ENCODE measurements around the gene TRABD2B. TPM values are rescaled to one million over a fixed set of nuclear protein-coding genes. Genes with fewer than 3 reads are reported as not detected.
A peak's percentile ranks its signal among the peaks of the same experiment; 100 is the strongest.

Gene TRABD2B
- polyA plus RNA-seq, 3 donors: 16.1 to 17.2 (median 16.7) TPM

DNA sequence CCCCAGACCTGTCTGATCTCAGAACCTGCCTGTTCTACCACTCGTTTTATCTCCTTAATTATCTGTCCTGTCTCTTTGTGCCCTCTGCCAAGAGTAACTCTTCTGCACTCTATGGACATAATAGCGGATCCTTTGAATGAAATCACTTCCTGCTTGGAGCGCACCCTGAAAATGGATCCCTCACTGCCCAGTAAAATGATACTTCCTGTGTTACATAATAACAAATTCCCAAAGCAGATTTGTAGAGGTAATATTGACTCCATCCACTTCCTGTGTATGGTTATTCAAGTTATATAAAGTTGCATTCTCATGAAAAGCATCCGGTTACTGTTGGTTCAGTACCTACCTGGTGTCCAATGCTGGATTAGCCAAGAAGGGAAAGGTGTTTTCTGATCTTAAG lies 246.0 kb downstream of the TRABD2B start:
- no peak for DNase-seq (ENCODE audit: low read depth in 3 of 3, low spot score in 2 of 3)

DNA sequence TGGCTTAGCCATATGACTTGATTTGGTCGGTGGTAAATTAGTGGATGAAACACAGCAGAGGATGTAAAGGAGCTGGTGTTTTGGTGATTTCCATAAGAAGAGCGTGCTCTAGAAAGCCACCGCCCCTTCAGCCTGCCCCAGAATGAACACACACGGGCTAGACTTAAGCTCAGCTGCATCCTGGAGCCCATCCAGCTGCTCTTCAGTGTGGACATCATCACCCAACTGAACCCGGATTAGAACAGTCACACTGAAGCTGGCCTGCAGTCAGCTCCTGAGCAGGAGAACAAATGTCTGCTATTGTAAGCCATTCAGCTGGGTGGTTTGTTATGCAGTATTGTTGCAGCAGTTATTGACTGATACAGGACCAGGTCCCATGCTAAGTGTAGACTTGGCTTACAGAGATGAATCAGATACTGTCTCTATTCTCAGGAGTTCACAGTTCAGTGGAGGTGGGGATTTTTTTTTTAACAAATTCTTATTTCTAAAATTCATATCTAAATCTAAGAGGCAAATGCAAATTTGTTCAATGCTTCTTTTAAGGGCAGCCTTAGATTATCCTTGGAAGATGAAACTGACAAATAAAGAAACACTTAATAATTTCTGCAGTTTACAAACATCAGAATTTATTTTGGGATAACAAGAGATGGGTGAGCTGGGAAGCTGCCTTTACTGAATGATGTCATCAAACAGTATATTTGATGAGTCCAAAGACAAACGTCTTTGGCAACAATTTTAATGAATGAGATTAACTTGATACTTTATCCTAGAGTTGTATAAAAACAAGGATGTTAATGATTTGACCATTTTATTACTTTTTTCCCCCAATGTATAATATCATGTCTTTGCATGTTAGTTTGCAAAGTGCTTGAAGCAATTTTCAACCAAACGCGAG lies 251.2 kb downstream of the TRABD2B start:
- DNase-seq (ENCODE audit: low read depth in 3 of 3, low spot score in 2 of 3): no peak

DNA sequence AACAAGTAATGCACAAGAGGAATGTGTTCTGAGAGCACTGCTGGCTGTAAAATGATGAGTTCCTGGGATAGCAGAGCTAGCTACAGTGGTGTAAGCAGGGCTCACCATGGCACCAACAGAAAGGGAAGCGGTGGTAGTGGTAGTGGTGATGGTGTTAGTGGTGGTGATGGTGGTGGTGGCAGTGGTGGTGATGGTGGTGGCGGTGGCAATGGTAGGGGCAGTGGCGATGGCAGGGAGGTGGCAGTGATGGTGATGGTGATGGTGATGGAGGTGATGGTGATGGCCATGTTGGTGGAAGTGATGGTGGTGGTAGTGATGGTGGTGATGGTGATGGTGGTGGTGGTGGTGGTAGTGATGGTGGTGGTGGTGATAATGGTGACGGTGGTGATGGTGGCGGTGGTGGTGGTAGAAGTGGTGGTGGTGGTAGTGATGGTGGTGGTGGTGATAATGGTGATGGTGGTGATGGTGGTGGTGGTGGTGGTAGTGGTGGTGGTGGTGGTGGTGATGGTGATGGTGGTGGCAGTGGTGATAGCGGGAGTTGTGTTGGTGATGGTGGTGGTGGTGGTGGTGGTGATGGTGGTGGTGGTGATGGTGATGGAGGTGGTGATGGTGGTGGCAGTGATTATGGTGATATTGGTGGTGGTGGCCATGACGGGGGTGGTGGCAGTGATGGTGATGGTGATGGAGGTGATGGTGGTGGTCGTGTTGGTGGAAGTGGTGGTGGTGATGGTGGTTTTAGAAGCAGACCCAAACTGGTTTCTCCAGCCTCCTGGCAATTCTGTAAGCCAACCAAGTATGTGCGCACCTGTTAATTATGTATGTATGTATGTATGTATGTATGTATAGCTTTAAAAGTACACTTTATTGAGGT lies 254.1 kb downstream of the TRABD2B start:
- no peak for DNase-seq (ENCODE audit: low read depth in 3 of 3, low spot score in 2 of 3)

DNA sequence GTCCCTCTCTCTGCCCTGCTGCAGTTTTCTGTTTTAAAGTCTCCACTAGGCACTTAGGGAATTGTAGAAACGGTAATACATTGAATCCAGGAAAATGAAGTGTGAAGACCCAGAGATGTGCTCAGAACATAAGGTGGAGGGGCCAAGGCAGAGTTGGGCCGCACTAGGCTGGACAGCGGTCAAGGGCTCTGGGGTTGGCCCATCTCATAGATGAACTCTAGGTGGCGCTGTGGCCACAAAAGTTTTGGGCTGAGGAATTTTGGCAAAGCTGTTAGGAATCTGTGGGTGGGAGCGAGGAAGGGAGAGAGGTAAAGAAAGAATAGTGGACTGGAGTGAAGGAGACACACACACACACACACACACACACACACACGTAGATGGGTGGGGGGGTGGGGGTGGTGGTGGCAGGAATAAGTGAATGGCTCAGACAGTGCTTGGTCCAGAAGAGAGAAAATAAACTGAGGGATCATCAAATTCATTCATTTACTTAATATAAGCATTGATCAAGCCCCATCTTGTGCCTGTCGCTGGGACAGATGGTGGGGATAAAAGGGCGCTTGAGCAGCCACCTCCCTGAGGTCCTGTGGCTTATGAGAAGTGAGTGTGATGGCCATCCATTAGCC lies 258.5 kb downstream of the TRABD2B start:
- DNase-seq (ENCODE audit: low read depth in 3 of 3, low spot score in 2 of 3): peak; percentile 38 to 58 (median 42)

DNA sequence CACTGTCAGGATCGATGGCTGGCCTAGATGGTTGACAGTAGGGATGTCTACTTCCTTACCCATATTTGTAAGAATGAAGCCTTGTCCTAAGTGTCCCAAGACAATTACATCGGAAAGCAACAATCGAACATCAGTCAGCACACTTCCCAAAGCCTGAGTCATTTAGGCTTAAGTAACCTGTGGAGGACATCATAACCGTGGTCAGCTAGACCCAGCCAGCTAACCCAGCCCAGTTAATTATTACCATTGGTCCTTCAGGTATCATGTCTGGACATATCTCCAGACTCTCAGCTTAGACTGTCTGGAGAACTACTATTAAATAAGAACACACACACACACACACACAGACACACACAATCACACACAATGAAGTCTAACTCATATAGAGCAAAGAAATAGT lies 264.7 kb downstream of the TRABD2B start:
- DNase-seq (ENCODE audit: low read depth in 3 of 3, low spot score in 2 of 3): no peak

DNA sequence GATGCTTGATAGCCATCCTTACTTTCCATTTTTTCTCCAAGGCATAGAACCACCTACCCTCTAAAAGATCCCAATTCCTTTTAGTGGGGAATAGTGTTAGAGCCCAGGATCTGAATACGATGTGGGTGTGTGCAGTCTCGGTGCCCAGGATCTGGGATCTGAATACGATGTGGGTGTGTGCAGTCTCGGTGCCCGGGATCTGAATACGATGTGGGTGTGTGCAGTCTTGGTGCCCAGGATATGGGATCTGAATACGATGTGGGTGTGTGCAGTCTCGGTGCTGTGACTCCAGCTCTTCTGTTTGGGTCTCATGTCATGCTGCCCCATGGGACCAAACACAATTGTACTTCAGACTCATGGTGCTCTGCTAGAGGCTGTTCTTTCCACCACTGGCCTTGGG lies 265.5 kb downstream of the TRABD2B start:
- DNase-seq (ENCODE audit: low read depth in 3 of 3, low spot score in 2 of 3): no peak

DNA sequence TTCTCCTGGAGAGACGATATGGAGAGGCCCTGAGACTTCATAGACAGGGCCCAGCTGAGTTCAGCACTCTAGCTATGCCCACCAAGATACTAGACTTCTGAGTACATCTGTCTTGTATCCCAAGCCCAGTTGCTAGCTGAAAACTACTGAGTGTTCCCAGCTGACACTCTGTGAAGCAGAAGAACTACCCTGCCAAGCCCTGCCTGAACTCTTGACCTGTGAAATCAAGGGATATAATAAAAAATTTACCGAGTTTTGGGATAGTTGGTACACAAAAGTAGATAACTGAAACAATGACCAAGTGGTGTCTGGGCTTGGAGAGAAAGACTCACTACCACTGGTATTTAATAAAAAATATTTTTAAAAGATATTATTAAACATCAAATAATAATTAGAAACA lies 267.5 kb downstream of the TRABD2B start:
- no peak for DNase-seq (ENCODE audit: low read depth in 3 of 3, low spot score in 2 of 3)

DNA sequence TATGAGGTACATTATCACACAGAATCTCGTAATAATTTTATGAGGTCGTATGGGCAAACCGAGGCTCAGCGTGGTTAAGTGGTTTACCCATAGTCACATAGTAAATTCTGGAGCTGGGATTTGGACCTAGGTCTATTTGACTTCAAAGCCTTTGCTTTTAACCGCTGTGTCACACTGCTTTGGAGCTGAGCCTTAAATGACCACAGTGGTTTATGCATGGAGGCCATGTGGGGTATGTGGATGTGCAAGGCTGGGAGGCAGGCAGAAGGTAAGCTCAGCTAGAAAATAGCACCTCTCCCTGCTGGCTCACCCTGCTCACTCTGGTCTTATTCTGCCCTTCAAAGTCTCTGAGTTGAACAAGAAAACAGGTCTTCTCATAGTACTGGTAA lies 269.5 kb downstream of the TRABD2B start:
- no peak for DNase-seq (ENCODE audit: low read depth in 3 of 3, low spot score in 2 of 3)

DNA sequence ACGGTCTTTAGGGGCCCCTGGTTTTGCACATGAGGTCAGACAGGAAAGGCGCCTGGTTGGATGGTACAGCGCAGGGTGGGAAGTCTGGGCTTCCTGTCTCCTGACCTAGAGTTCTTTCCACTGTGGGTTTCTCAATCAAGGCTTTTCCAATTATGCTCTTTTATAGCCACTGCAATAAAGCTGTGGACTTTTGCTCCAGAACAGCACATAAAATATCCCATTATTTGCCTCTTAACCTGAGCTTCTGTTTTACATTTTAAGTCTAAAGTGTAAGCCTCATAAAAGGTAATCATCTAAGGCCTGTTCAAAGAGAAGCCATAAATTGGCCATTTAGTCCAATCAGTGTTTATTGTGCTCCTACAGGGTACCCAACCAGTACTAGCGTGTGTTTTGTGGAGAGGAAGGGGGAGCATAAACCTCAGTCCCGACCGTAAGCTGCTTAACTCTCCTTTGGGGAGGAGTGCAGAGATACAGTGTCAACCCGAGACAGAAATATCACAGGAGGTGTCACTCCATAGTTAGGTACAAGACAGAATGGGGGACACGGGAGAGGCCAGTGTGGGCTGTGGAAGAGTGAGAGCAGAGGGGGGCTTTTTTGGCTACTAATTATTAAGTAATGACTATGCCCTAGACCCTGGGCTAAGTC lies 270.0 kb downstream of the TRABD2B start:
- no peak for DNase-seq (ENCODE audit: low read depth in 3 of 3, low spot score in 2 of 3)

DNA sequence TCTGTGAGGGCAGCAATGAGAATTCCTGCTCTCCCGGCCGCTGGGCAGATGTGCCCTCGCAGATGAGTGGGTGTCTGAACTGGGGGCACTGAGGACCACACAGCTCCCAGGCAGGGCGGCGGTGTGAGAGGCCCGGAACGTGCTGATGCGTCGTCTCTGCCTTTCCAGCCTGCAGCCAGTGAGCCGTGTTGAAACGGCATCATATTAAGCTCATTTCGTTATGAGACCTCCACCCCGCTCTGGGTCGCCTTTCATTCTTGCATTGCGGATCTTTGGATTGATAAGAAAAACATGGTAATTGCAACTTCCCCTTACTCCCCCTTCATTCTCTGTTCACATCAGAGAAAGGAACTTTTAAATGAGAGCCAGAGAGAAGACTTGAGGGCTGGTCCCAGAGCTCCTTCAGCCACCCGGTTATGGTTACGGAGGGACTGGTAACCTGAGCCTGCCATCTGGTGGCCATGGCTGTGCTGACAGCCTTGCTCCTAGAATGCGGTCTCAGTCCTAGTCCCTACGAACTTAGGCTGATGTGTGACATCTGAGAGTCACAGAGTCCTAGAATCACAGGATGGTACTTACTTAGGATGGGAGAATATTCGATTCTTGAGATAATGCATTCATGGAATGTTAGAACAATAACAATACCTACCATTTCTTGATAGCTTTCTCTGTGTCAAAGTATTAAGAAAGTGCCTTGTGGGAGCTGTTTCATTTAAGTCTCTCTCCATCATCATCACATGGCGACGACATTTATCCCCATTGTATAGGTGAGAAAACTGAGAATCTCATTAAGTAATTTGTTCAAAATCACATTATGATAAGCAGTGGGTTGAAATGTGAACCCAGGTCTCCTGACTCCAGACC lies 271.0 kb downstream of the TRABD2B start:
- peak in 2 of 3 donors; percentile 73 to 77 for DNase-seq (ENCODE audit: low read depth in 3 of 3, low spot score in 2 of 3)

DNA sequence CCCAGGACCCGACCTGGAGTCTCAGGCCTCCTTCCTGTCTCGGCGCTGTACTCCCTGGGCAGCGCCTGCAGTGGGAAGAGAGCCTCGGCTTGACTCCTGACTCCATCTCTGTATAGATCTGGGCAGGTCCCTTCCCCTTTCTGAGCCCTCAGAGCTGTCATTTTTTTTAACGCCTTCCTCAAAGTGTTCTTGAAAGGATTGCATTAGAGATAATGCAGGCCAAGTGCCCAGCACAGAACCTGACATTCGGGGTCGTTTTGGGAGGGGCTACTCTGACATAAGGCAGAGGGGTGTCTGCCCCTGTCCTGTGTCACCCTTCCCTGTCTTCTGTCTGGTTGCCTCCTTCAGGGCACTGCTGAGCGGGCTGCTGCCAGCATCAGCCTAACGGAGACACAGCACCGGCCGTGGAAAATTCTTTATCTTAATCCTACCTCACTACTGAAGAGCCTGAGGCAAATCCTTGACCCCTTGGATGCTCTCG lies 271.6 kb downstream of the TRABD2B start:
- DNase-seq (ENCODE audit: low read depth in 3 of 3, low spot score in 2 of 3): no peak

DNA sequence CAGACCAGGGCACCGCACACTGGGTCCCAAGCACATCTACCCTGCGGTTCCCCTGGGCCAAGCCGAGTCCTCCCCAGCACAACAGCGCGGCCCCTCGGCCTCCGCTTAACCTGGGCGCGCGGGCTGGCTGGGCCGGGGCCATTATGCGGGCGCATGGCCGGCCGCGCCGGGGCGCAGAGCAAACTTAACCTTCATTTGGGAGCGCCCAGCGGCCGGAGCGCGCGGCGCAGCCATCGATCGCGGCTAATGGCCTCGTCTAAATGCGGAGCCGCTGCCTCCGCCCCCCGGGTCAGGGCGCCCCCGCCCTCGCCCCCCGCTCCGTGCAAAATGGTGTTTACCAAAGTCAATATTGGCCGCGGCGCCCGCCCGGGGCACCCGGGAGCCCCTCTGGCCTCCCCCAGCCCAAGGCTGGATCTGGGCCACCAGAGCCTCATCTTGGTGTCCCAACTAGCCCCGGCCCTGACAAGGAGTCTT lies 272.1 kb downstream of the TRABD2B start:
- no peak for DNase-seq (ENCODE audit: low read depth in 3 of 3, low spot score in 2 of 3)

DNA sequence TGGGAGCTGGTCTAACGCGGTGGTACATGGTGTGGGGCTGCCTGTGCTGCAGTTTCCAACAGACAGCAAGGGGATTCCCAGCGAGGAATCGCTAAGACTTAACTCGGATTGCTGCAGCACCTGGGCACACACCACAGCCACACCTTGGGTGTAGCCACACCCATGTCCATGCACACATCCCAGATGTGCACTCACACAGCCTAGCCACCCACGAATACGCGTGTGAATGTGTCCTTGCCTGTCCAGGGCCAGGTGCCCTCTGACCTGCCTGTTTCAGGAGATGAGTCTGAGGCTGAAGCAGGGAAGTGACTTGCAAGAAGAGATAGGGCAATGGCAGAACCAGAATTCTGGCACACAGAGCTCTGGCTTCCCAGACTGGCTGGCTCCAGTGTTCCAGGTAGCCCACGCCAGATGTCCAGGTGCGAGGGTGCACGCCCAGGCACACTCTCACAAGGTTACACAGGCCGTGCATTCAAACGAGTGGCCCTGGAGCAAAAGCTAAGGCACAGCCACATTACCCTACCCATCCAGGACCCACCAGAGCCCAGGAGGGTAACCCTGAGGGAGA lies 272.7 kb downstream of the TRABD2B start:
- no peak for DNase-seq (ENCODE audit: low read depth in 3 of 3, low spot score in 2 of 3)

DNA sequence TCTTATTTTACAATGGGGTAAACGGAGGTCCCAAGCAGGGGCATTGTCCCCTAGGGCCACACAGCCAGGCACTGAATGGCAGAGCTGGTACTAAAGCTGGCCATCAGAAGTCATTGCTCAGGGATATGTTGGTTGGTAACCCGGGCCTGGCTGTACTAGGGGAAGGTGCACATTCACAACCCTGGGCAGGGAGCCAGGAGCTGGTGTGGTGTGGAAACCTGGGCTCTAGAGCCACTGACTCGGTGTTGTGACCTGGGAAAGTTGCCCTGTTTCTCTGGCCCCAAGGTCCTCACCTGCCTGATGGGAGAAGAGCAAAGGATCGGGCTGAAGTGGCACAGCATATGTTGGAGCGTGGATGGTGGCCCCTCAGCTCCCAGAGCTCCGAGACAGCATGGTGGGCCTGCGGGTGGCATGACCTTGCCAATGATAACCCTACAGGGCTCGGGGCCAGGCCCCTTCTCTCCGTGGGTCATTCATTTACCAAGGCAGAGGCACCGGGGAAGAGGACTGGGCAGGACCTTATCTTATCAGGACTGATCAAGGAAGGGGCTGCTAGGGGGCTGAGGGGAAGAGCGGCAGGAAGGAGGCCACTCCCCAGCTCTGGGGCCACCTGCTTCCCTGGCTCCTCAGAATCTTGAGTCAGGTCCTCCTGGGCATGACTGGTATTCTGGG lies 274.1 kb downstream of the TRABD2B start:
- no peak for DNase-seq (ENCODE audit: low read depth in 3 of 3, low spot score in 2 of 3)

DNA sequence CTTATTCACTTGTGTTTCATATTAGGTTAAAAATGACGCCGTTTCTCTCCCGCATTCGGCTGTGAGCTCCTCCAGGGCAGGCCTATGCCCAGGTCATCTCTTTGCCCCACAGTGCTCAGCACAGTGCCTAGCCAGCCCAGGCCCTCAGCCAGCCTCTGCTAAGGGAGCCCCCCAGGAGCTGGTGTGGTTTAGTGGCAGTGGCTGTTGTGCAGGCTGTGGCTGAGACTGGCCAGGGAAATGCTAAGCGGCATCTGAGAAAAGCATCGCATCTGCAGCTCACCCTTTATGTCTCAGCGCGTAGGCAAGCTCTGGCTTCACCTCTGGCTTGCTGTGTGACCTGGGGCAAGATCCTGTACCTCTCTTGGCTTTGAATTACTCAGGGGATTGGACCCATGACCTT lies 275.1 kb downstream of the TRABD2B start:
- DNase-seq (ENCODE audit: low read depth in 3 of 3, low spot score in 2 of 3): no peak

DNA sequence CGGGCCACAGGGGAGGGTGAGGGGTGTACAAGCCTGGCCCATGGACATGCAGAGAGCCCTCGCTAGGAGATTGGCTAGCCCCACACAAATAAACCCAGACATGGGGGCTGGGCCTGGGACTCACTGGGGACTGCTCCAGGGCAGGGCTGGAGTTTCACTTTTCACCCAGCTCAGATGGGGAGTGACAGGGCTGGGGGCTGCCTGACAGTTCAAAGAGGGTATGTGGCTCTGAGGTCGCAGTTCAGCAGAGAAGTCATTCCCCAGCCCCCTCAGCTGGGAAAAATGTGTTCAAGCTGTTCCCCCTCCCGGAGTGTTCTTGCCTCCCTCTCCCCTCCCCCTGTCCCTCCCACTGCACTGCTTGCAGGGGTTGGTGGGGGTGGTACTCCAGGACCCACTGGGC lies 277.1 kb downstream of the TRABD2B start:
- DNase-seq (ENCODE audit: low read depth in 3 of 3, low spot score in 2 of 3): no peak

DNA sequence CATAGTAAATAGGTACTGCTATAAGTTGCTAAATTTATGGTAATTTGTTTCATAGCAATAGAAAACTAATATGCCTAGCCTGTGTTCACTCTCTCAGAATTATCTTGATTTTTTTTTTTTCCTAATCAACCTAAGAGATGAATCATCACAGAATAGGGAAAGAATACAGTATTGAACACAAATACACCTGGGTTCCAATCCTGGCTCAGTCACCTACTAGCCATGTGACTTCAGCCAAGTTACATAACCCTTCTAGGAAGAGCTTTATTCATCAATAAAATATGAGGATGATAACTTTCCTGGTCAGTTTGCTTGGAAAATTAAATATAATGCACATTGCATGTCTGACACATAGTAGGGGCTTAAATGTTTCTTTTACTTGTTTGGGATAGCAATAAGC lies 279.8 kb downstream of the TRABD2B start:
- no peak for DNase-seq (ENCODE audit: low read depth in 3 of 3, low spot score in 2 of 3)

DNA sequence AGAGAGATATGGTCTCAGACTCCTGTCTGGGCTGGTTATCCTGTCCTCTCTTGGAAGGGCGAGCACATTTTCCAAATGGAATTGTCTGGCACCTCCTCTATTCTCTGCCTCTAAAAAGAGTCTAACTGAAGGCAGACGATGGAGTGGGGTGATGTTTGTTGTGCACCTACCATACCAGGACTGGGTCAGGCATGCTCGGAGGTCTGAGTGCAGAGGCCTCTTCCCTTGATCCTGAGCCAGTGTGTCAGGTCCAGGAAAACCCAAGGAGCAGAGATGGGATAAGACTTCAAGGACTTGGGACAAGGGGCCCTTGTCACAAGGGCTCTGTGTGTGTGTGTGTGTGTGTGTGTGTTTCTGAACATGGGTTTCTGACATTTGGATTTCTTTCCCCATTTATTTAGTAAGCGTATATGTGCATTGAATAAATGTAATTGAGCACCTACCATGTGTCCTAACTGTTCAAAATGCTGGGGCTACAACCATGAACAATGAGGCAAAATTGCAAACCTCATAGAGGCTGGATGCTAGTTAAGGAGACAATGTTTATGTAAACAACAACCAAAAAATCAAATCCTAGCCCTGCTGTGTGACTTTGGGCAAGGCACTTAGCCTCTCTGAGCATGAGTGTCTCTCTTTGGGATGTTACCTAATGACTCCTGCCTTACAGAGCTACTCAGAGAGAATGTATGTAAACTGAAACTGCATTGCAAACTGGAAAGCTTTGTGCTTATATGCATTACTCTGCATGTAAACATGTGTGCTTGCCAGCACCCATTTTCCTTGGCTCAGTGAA lies 283.0 kb downstream of the TRABD2B start:
- DNase-seq (ENCODE audit: low read depth in 3 of 3, low spot score in 2 of 3): no peak
